ENCODE measurements around the gene TRIP4.

DNA sequence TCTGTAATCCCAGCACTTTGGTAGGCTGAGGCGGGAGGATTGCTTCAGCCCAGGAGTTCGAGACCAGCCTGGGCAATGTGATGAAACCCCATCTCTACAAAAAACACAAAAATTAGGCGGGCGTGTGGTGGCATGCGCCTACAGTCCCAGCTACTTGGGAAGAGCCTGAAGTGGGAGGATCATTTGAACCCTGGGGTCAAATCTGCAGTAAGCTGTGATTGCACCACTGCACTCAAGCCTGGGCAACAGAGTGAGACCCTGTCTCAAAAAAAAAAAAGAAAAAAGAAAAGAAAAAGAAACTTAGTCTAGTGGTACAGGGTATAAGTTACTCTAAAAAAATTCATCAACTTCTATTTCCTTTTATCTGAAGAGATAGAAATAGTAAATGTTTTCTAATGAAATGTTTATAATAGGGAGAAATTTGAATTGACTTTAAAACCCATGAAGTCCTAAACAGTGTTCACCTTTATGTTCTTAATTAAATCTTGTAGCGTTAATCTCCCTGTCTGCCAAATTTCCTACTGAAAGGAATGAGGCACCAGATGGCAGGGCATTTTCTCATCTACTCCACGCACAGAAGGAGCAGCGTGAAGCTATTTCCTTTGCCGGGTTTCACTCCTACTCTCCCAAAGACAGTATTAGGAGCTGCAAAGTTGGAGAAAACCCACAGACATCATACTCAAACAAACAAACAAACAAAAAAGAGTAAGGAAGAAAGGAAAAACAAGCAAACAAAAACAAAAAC, 8.2 kb upstream of the TRIP4 start:
- no peak for TF ChIP-seq POLR2A (IDR thresholded peaks at IDR 0.05)
- TF ChIP-seq, protein P1, sequence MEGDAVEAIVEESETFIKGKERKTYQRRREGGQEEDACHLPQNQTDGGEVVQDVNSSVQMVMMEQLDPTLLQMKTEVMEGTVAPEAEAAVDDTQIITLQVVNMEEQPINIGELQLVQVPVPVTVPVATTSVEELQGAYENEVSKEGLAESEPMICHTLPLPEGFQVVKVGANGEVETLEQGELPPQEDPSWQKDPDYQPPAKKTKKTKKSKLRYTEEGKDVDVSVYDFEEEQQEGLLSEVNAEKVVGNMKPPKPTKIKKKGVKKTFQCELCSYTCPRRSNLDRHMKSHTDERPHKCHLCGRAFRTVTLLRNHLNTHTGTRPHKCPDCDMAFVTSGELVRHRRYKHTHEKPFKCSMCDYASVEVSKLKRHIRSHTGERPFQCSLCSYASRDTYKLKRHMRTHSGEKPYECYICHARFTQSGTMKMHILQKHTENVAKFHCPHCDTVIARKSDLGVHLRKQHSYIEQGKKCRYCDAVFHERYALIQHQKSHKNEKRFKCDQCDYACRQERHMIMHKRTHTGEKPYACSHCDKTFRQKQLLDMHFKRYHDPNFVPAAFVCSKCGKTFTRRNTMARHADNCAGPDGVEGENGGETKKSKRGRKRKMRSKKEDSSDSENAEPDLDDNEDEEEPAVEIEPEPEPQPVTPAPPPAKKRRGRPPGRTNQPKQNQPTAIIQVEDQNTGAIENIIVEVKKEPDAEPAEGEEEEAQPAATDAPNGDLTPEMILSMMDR (IDR thresholded peaks at IDR 0.05): no peak
- TF ChIP-seq POLR2AphosphoS5 (IDR thresholded peaks at IDR 0.05): no peak

Data from sigmoid colon (tissue), 4 donors.